ENCODE results near the gene ZNF561.
"Not testable (repeated sequence)": the region's sequence is repeated elsewhere in the genome, so short reads cannot be mapped to it uniquely, and the experiment has no call there.

The ZNF561 gene

GRCh38 chr19:9621156-9622037, at the start of gene ZNF561:
ZNF561 (minus strand) TSS chr19:9621232; CDS start chr19:9619456, 1,776 bp downstream.
- peak; percentile 87 for DNase-seq (ENCODE audit: low spot score)

- DNase-seq (ENCODE audit: low spot score) = no peak
Measured at GRCh38 chr19:9668544-9668943, 47.5 kb upstream of the ZNF561 start.

- DNase-seq (ENCODE audit: low spot score) = no peak
Measured at GRCh38 chr19:9667898-9668297, 46.9 kb upstream of the ZNF561 start.

GRCh38 chr19:9658769-9659168, 37.7 kb upstream of the ZNF561 start:
- DNase-seq (ENCODE audit: low spot score) = no peak

- DNase-seq (ENCODE audit: low spot score) = not testable (repeated sequence)
Measured at GRCh38 chr19:9653066-9653555, 32.1 kb upstream of the ZNF561 start.

GRCh38 chr19:9651464-9651863, 30.4 kb upstream of the ZNF561 start:
- DNase-seq (ENCODE audit: low spot score) = not testable (repeated sequence)

GRCh38 chr19:9650345-9650744, 29.3 kb upstream of the ZNF561 start:
- no peak for DNase-seq (ENCODE audit: low spot score)

GRCh38 chr19:9645472-9645871, 24.4 kb upstream of the ZNF561 start:
- no peak for DNase-seq (ENCODE audit: low spot score)

- peak; percentile 15 for DNase-seq (ENCODE audit: low spot score)
Measured at GRCh38 chr19:9644472-9644871, 23.4 kb upstream of the ZNF561 start.

GRCh38 chr19:9641810-9642209, 20.8 kb upstream of the ZNF561 start:
- no peak for DNase-seq (ENCODE audit: low spot score)

GRCh38 chr19:9640956-9641355, 19.9 kb upstream of the ZNF561 start:
- no peak for DNase-seq (ENCODE audit: low spot score)

- DNase-seq (ENCODE audit: low spot score) = no peak
Measured at GRCh38 chr19:9636018-9636417, 15.0 kb upstream of the ZNF561 start.

GRCh38 chr19:9627856-9628255, 6.8 kb upstream of the ZNF561 start:
- DNase-seq (ENCODE audit: low spot score) = no peak

GRCh38 chr19:9622531-9622930, 1.5 kb upstream of the ZNF561 start:
- DNase-seq (ENCODE audit: low spot score) = no peak

- no peak for DNase-seq (ENCODE audit: low spot score)
Measured at GRCh38 chr19:9620842-9621155, 233 bp downstream of the ZNF561 start.

- no peak for DNase-seq (ENCODE audit: low spot score)
Measured at GRCh38 chr19:9615844-9616243, 5.2 kb downstream of the ZNF561 start.

- DNase-seq (ENCODE audit: low spot score) = no peak
Measured at GRCh38 chr19:9610484-9611113, 10.4 kb downstream of the ZNF561 start.

- DNase-seq (ENCODE audit: low spot score) = no peak
Measured at GRCh38 chr19:9608912-9609311, 12.1 kb downstream of the ZNF561 start.

- DNase-seq (ENCODE audit: low spot score) = no peak
Measured at GRCh38 chr19:9597027-9597426, 24.0 kb downstream of the ZNF561 start.

GRCh38 chr19:9586764-9587163, 34.3 kb downstream of the ZNF561 start:
- peak; percentile 37 for DNase-seq (ENCODE audit: low spot score)

- DNase-seq (ENCODE audit: low spot score) = peak; percentile 85
Measured at GRCh38 chr19:9584073-9584833, 36.8 kb downstream of the ZNF561 start, which contains the start of gene ZNF121. ZNF121 (minus strand) TSS chr19:9584504; CDS start chr19:9568097, 16,407 bp downstream.

GRCh38 chr19:9582081-9582725, 38.8 kb downstream of the ZNF561 start:
- not testable (repeated sequence) for DNase-seq (ENCODE audit: low spot score)
